Testis (tissue), 5 donors: ENCODE measurements around the gene COL21A1. TPM values are rescaled to one million over a fixed set of nuclear protein-coding genes. Genes with fewer than 3 reads are reported as not detected.
A peak's percentile ranks its signal among the peaks of the same experiment; 100 is the strongest.

Source experiments
- DNase-seq: peaks from one replicate; pipeline ENCODE4 v3.0.0-alpha.2; 2019
- H3K27ac ChIP-seq, 2 donors: fragments of 200-600 bp; sonication (generic); one replicate each; pipeline ENCODE4 v1.5.1; 2019
- H3K27me3 ChIP-seq: fragments of 200-600 bp; sonication (generic); one replicate; pipeline ENCODE4 v1.5.1; 2019
- H3K36me3 ChIP-seq: fragments of 200-600 bp; sonication (generic); one replicate; pipeline ENCODE4 v1.5.1; 2017; ENCODE audit warnings: low read depth; ENCODE audit errors: missing control alignments
- H3K4me1 ChIP-seq: fragments of 200-600 bp; sonication (generic); one replicate; pipeline ENCODE4 v1.5.1; 2019
- H3K4me3 ChIP-seq, 2 donors: fragments of 200-600 bp; sonication (generic); one replicate each; pipeline ENCODE4 v1.5.1; 2017 to 2019
- H3K9me3 ChIP-seq: fragments of 200-600 bp; sonication (generic); one replicate; pipeline ENCODE4 v1.5.1; 2017
- CTCF ChIP-seq, 3 experiments: fragments of 450-650 bp in 2 of 3; fragments of 200-600 bp in 1 of 3; sonication (generic) in 1 of 3; IDR thresholded peaks; one replicate each; pipeline ENCODE4 v1.5.1; 2016 to 2019; ENCODE audit warnings: antibody characterized with exemption in 3 of 3, mild to moderate bottlenecking in 2 of 3, moderate library complexity in 1 of 3
- POLR2A ChIP-seq: fragments of 450-650 bp; IDR thresholded peaks from one replicate; pipeline ENCODE4 v1.6.1; 2017; ENCODE audit warnings: antibody characterized with exemption, mild to moderate bottlenecking, moderate library complexity
- WGBS, 2 donors: methylation state at CpG; one replicate each; pipeline ENCODE4 v1.1.5; 2018; 5-methylcytosine and 5-hydroxymethylcytosine counted together
- intact Hi-C: fragments of 100-400 bp; cut with DNase I; formaldehyde crosslinking; loops from one replicate; pipeline ENCODE4 v1.15.1; 2023; ENCODE audit warnings: low total_unique reads
- long read RNA-seq, 2 donors: transcript quantifications; one replicate each; lab custom pipeline, GENCODE V29; 2026
- polyA plus RNA-seq: library from polyadenylated mRNA; stranded (reverse); fragments of 350-450 nt; fragmentation: Illumina TruSeq; extraction: RNeasy Lipid Tissue Mini Kit (QIAGEN cat#74804); gene quantifications from one replicate; pipeline ENCODE4 v1.2.3, GENCODE V29; 2014; ENCODE audit warnings: low read depth, low replicate concordance; ENCODE audit not compliant: insufficient read depth
- total RNA-seq, 2 donors: library from RNA; depleted of rRNA; stranded (reverse); fragments of >200 nt; gene quantifications; one replicate each; pipeline ENCODE4 v1.2.3, GENCODE V29; 2016

The COL21A1 gene
- total RNA-seq = 10 to 100 TPM in 1 of 2 donors, 1 to 10 TPM in 1; 6.6 to 10.5 TPM
- polyA plus RNA-seq = 7.1 TPM
- long read RNA-seq, donor 1, partial matches to known transcripts = 7 of 9 reads
- long read RNA-seq, donor 1, other reads (novel, unspliced or antisense) = 0 of 9 reads
- long read RNA-seq, donor 2, partial matches to known transcripts = 0 of 7 reads
- long read RNA-seq, donor 2, other reads (novel, unspliced or antisense) = 5 of 7 reads

- Histone ChIP-seq H3K36me3 (no peaks in the 10 kb centered on the region), H3K27me3 (no peaks in the 10 kb centered on the region), H3K4me1 (no peaks in the 10 kb centered on the region), H3K4me3 (peak within 1 kb of the TSS; percentile 47 to 64), H3K9me3 (no peaks in the 10 kb centered on the region), H3K27ac (peak within 1 kb of the TSS; percentile 21 to 76)
- peak; percentile 46 for DNase-seq
- intact Hi-C loops = no loop called here
- 3 to 5% methylated on average over 26 to 36 of the region's 36 CpGs for WGBS, 2 donors
- TF ChIP-seq POLR2A (no peak), CTCF (IDR thresholded peaks at IDR 0.05) (peak in 1 of 3 experiments; percentile 13)
Observed at GRCh38 chr6:56246881-56247653, at the start of gene COL21A1. TSS of gene COL21A1 (minus strand) at chr6:56247580. CDS start at chr6:56182618, 64,962 bp downstream.

- Histone ChIP-seq H3K36me3 (no peaks in the 10 kb centered on the region), H3K27ac (no peak overlapping the region), H3K9me3 (no peaks in the 10 kb centered on the region), H3K27me3 (no peaks in the 10 kb centered on the region), H3K4me1 (no peaks in the 10 kb centered on the region), H3K4me3 (no peak overlapping the region)
- WGBS, 2 donors = 66 to 78% methylated on average over 3 of the region's 3 CpGs
- TF ChIP-seq POLR2A (no peak), CTCF (IDR thresholded peaks at IDR 0.05) (no peak)
- DNase-seq = peak; percentile 36
- intact Hi-C loops = loop anchor here (5.0 kb wide), 1 partner anchor 311 kb away; no protein-coding TSS in a partner anchor
Observed at GRCh38 chr6:56293781-56294180, 46.4 kb upstream of the COL21A1 start.

GRCh38 chr6:56292505-56293181 is 45.3 kb upstream of the COL21A1 start:
- Histone ChIP-seq H3K36me3 (no peaks in the 10 kb centered on the region), H3K4me1 (no peaks in the 10 kb centered on the region), H3K4me3 (no peak overlapping the region), H3K27me3 (no peaks in the 10 kb centered on the region), H3K9me3 (no peaks in the 10 kb centered on the region), H3K27ac (no peak overlapping the region)
- peak; percentile 53 for DNase-seq
- intact Hi-C loops = loop anchor here (5.0 kb wide), 1 partner anchor 310 kb away; no protein-coding TSS in a partner anchor
- TF ChIP-seq CTCF (IDR thresholded peaks at IDR 0.05) = peak; percentile 57 to 78 (median 62)
- no peak for TF ChIP-seq POLR2A
- WGBS, 2 donors = 67 to 81% methylated on average over 1 of the region's 1 CpG

- no peak for DNase-seq
- no peaks in the 10 kb centered on the region for H3K4me1 ChIP-seq
- TF ChIP-seq CTCF (IDR thresholded peaks at IDR 0.05) (no peak), POLR2A (no peak)
- H3K27ac ChIP-seq = no peak overlapping the region
- H3K4me3 ChIP-seq = no peak overlapping the region
- no peaks in the 10 kb centered on the region for H3K36me3 ChIP-seq
- no peaks in the 10 kb centered on the region for H3K27me3 ChIP-seq
- intact Hi-C loops = loop anchor here (5.0 kb wide), 1 partner anchor 309 kb away; no protein-coding TSS in a partner anchor
- WGBS, 2 donors = 58 to 69% methylated on average over 7 of the region's 7 CpGs
- no peaks in the 10 kb centered on the region for H3K9me3 ChIP-seq
Observed at GRCh38 chr6:56291302-56291917, 44.0 kb upstream of the COL21A1 start.
